Fibroblast of peridontal ligament (primary cell): Measurements from ENCODE around the gene SUN3.
A peak's percentile ranks its signal among the peaks of the same experiment; 100 is the strongest.

ENCODE experiments used
- DNase-seq: peaks from one replicate; pipeline ENCODE4 v3.0.0-alpha.2; 2010; ENCODE audit errors: extremely low read depth

The SUN3 gene, protein sequence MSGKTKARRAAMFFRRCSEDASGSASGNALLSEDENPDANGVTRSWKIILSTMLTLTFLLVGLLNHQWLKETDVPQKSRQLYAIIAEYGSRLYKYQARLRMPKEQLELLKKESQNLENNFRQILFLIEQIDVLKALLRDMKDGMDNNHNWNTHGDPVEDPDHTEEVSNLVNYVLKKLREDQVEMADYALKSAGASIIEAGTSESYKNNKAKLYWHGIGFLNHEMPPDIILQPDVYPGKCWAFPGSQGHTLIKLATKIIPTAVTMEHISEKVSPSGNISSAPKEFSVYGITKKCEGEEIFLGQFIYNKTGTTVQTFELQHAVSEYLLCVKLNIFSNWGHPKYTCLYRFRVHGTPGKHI

DNA sequence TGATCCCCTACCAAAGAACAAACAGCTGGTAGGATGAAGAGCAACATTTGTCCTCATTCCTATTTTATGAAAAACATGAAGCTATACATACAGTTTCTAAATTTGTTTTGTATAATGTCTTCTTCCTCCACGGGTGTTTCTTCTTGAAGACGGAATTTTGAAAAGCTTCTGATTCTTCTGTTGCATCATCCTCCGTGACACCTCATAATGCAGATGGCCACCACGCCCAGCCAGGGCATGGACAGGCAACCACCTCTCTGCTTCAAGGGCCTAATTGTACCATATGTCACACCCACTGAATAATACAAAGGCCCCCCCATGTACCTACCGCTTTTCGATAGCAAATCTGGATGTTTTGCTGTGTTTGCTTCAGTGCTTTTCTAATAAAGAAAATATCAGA, at the start of gene SUN3:
Gene SUN3, minus strand, starts transcription at position 170 of the 400 bp plus-strand sequence. Its CDS starts 169 bp downstream, at position 1.
- no peak for DNase-seq

DNA sequence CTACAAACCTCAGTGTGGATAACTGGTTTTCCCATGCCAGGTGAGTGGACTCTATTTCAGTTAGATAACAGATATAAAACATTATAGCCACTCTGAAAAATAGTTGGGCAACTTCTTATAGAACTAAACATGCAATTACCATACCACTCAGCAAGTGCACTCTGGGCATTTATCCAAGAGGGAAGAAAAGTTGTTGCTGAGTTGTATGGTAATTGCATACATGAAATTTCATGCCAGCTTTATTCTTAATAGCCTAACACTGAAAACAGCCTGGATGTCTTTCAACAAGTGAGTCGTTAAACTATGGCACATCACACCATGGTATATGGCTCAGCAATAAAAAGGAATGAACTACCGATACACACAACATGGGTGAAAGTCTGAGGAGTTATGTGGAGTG, 49.6 kb upstream of the SUN3 start:
- DNase-seq: peak; percentile 38

DNA sequence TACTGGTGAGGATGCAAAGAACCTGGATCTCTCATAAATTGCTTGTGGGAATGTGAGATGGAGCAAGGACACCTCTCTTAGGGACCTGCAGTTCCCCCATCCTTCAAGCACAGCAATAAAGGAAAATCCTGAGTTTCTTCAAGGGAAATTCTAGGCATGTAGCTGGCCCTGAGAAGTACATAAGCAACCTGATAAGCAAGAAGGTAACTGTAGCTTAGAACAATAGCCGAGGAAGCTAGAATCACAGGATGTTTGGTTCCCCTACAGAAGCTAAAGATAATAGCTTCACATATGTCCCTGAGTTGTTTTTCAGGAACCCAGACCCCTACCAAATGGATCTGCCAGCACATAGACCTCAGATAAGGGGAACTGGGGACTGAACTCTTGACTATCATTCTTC, 48.5 kb upstream of the SUN3 start:
- DNase-seq: no peak

DNA sequence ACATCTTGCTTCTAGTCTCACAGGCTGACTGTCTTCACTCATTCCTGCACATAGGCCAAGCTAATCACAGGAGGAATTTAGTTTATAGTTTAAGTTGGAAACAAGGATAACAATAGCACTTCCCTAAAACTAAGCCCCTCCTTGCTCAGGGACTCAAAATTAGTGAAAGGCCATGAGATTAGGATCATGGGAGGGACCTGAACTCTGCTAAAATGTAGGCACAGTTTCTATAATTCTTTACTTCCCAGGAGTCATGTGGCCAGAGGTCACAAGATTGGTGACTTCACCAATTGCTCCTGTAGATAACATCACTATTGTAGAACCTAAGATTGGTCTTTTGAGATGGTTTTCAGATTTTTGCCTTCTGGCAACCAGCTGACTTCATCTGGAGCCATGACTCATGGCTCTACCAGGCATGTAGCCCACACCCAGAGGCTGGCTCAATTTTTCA, 45.3 kb upstream of the SUN3 start:
- peak; percentile 63 for DNase-seq

DNA sequence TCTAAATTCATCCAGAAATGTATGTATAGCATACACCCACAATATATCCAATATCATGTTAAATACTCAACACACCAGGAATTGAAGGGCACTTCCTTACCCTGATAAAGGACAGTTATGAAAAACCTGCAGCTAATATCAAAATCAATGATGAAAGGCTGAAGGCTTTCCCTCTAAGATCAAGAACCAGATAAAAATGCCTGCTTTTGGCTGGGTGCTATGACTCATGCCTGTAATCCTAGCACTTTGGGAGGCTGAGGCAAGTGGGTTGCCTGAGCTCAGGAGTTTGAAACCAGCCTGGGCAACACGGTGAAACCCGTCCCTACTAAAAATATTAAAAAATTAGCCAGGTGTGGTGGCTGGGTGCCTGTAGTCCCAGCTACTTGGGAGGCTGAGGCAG, 38.6 kb upstream of the SUN3 start:
- DNase-seq: no peak

DNA sequence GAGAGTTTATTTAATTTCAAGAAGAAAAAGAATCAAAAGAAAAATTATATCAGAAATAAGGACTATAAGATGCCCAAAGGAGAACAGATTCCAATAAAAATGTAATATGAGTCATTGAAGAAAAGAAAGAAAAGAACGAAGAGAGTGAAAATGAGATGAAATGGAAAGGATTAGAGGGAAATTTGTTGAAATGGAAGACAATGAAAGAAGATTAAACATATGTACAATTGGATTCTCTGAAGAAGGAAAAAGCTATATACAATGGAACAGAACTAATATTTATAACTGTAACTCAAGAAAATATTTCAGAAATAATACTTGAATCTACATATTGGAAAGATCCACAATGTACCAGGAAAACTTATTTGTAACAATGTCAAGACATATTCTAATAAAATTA, 35.1 kb upstream of the SUN3 start:
- no peak for DNase-seq

DNA sequence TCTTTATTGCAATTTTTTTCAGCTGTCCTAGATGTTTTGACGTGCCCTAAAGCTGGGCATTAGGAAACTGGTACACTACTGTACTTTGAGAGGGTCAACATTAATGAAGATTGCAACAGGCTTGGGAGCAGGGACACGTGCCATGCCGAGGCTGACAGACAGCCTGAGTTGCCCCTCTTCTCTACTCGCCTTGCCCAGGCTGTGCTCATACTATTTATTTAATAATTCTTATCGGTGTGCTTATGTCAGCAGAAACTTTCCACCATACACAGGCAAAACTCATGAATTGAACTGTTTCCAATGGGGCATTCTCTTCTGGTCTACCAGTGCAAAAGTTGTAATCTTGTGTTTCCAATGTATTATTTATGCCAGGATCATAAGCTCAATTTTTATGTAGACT, 30.8 kb upstream of the SUN3 start:
- no peak for DNase-seq

DNA sequence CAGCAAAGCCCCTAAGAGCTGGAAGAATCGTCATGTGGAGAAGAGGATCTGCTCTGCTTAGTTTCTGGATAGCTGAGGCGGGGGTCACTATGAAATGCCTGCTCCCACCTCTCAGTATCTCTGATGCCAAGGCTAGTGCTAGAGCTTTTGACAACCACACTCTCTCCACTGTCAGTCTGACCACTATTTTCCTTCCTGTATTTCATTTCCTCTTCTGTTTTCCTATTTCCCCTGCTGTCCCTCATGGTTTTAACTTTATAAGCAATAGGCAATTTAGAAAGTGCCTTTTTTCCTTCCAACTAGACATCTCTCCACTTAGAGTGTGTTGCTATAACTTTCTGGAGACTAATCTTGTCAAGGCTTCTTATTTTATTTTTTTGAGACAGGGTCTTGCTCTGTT, 30.1 kb upstream of the SUN3 start:
- no peak for DNase-seq

DNA sequence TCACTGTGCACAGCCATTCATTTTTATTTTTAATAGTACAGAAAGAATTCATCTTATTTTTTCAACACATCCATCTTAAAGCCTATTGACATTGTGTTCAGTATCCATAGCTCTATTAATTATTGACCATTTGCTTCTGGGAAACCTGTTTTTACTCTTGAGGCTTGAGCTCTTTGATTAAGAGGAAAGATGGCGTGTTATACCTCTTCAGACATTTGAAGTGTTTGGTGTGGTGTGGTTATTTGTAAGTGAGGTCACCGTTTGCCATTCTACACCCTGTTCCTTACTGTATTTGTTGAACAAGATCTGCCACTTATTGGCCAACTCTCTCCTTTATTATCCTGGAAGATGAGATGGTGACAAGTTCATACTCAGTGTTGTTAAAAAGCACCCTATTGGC, 24.8 kb upstream of the SUN3 start:
- no peak for DNase-seq

DNA sequence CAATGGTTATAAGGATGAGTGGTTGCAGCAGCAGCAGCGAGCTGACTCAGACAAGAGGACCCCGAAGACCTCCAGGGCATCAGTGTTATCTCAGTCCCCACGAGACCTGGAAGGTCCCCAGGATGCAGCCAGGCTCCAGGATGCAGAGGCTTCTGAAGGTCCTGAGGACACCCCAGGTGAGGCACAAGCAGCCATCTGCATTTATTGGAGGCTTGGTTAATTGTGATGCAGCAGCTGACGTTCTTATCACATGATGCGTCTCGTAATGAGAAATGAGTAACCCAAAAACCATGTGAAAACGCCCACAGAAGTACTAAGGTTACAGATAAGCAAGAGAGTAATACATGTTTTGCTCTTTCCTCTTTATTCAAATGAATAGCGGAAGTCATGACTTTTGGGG, 23.8 kb upstream of the SUN3 start:
- peak; percentile 16 for DNase-seq

DNA sequence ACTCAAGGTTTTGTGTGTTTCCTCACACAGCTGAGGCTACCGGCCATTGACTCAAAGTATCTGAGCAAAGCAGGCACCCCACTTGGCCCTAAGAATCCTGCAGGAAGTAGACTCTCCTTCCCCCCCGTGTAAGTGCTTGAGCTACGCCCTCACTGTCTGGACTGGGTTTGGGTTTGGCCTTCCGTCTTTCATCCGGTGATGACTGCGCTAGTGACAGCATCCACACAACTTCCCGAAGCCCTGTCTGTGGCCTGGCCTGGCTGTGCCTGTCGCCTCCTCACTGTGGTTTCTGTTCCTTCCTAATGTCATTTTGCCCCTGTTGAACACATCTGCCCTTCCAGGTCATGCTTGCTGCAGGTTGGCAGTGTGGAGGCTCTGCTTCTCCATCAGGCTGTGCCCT, 20.9 kb upstream of the SUN3 start:
- no peak for DNase-seq

DNA sequence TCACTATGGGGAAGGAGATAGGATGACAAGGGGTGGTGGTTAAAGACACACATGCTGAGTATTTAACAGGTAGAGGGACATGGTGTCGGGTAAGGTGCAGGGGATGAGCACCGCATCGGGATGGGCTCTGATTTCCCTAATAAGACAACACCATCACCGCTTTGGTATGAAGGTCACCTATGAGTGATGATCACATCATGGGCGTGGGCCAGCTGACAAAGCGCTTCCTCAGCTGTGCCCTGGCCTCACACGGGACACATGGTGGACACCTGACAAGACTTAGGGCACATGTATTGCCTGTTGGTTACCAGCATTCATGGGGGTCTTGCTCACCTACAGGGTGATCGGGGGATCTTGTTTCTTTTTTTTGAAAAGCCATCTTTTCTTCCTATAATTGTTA, 19.2 kb upstream of the SUN3 start:
- no peak for DNase-seq

DNA sequence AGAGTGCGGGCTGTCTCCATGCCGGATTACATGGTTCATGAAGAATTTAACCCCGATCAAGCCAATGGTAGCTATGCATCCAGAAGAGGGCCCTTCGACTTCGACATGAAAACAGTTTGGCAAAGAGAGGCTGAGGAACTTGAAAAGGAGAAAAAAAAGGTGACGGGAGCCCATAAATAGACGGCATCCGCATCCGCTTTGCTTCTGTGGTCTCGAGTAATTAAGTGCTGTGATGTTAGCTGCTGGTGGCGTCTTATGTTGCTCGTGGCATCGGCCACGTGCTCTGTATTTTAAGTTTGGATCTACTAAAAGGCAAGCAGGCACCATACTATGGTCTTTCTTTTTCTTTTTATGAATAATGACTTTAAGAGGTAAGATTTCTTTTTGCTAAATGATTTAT, 17.6 kb upstream of the SUN3 start:
- DNase-seq: no peak

DNA sequence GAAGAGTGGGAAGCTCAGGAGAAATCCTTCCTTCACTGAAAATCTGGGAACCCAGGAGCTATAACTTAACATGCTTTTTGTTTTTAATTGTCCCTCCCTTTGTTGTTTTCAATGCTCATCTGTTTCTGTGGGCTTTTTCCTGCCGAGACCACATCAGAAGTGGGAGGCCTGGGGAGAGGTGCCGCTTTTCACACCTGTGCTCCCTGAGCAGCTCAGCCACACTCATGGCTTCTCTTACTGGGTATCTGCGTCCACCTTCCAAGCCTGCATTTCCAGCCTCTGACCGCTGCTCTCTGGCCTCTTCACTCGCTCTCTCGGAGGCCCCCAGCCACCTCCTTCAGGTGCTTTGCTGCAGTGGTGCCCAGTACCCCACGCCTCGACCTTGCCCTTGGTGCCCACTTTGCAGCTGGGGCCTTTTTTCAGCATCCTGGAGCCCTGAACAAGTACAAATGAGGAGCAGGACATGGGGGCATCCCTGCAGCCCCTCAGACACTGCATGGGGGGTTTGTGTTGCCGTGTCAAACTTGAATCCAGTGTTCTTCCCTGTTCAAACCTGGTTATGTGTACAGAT, 16.4 kb upstream of the SUN3 start:
- DNase-seq: no peak

DNA sequence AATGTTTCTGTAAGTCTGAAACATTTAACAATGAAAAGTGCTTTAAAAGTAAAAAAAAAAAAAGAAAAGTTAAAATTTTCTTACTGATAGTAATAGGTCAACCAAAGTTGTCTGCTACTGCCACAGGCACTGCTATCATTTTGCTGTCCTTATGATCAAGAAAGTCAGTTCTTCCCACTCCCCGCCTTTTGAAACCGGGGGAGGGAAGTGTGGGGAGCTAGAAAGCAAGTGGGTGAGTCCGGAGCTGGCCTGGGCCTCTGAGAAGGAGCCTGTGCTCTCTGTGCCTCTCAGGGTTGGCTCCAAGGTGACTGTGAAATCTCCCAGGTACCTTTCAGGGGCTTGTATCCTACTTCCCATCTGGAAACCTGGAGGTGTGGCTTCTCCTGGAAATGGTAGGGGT, 13.7 kb upstream of the SUN3 start:
- DNase-seq: no peak

DNA sequence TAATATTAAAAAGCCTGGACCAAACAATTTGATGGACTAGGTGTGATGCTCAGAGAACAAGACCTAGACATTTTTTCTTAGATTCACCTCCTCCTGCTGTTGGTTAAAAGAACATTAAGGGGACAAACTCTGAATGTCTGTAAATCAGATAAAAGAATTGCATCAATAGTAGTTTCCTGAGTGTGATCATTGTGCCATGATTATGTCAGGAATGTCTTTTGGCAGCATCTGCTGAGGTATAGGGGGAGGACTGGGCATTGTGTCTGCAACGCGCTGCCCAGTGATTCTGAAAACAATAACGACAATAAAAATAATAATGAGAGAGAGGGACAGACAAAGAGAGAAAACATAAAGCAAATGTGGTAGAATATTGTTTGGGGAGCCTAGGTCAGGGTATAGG, 13.3 kb upstream of the SUN3 start:
- no peak for DNase-seq

DNA sequence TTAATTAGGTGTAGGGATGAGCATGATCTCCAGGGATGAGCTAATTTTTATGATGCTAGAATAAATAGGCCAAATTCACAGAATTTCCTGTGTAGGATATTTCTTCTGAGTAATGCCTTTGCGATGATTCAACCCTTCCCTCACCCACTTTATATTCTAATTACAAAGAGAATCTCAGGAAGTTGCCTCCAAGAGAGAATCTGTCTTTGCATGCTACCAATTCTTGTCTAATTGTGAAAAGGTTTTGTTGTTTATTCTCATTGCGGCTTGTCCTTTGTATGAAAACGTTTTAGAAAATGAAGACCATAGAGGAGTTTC, 12.7 kb upstream of the SUN3 start:
- DNase-seq: peak; percentile 33

DNA sequence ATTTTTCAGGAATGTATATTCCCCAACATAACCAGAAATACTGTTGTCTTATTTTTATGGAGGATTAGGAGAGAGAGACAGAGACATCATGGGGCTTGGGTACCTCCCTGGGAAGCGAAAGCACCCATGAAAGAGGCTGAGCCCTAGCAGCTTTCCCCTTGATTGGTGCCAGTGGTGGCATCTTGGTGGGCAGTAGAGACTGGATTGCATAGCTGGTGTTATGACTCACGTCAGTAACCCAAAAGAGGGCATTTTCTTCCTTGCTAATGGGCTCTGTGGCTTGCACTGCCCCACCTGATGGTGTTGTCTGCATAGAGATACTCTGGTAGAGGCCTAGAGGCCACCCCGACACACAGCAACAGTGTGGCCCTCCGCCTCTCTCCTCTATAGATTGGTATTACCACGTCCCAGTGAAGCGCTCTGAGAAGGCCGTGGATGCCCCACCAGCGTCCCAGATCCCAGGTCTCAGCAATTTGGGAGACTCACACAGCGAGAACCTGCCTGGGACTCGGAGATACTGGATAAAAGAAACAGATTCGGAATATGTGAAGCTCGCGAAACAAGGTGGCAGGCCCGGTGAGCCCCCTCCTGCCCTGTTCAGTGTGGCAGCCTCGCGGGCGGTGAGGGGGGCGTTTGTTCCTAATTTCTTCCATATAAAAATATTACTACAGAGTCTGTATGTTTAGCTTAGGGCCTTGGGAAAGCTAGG, 12.2 kb upstream of the SUN3 start:
- no peak for DNase-seq

DNA sequence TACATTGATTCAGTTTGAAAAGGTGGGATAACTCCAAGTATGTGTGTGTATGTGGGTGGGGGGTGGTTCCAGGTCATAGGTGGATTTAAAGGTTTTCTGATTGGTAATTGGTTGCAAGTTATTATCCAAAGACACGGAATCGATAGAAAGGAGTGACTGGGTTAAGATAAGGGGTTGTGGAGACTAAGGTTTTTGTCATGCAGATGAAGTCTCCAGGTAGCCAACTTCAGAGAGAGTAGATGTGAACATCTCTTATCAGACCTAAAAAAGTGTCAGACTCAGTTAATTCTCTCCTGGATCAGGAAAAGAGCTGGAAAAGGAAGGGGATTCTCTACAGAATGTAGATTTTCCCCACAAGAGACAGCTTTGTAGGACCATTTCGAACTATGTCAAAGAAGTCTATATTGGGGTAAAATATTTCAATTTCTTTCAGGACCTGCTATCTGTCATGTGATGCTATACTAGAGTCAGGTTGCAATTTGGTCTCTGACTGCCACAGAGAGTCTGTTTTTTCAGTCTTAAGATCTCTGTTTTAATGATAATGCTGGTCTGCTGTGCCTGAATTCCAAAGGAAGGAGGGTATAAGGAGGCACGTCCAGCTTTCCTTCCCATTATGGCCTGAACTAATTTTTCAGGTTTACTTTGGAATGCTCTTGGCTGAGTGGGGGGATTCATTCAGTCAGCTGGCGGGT, 10.1 kb upstream of the SUN3 start:
- no peak for DNase-seq

DNA sequence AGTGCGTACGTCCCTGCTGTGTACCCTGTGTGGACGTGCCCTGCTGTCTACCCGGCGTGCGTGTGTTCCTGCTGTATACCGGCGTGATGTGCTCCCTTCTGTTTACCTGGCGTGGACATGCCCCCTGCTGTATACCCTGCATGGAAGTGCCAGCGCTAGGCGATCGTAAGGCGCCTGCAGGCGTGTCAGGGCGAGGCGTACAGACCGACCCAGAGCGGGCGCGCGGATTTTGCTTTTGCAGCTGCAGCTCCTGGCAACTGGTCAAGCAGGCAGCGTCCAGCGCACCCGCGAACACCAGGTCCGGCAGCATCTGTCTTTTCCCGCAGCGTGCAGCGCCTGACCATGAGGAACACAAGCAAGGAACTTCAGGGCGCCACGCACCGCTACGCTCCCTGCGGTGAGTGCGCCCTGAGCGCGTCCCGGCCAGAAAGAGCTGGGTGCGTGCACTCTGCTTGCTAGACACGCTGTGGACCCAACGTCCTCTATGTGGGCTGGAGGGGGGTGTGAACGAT, 7.1 kb upstream of the SUN3 start:
- peak; percentile 17 for DNase-seq

DNA sequence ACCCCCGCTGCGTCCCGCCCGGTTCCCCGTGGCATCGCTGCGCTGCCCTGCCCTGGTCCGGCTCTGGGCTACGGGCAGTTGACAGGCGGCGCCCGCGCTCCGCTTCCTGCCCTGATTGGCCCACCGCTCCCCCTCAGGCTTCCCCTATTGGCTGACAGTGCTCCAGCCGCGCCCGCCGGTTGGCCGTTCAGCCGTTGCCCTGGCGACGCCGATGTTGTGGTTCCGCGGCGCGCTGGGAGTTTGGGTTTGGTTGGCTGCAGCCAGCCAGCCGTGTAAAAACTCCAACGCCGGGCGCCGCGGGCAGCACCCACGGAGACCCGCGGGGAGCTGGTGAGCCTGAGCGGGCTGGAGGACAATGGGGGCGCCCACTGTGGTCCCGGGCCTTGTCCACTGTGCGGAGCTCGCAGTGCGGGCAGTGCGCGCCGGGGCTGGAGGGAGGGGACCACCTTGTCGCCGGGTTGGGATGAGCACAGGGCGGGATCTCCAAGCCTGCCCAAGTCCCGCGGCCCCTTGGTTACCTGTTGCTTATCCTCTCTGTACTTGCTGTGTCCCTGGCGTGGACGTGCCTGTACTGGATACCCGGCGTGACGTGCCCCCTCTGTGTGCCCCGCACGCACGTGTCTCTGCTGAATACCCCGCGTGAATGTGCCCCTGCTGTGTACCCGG, 6.5 kb upstream of the SUN3 start, which contains the start of gene C7orf57:
Gene C7orf57, plus strand, starts transcription at position 243 of the 666 bp plus-strand sequence. CDS start 766 bp downstream, outside the sequence.
- DNase-seq: peak; percentile 67

DNA sequence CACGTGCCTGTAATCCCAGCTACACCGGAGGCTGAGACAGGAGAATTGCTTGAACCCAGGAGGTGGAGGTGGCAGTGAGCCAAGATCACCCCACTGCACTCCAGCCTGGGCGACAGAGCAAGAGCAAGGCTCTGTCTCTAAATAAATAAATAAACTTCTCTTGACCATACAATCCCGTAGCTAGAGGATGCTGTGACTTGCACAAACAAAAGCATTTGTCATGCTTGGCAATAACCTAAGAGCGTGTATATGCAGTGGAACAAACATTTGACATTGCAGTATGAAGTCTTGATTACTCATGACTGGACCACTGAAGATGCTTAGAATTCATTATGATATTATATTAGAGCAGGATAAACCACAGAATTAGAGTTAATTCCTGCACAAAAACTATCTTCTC, 5.0 kb upstream of the SUN3 start:
- DNase-seq: no peak
